HepG2 (cell line): ENCODE measurements around the gene CD86. TPM values are rescaled to one million over a fixed set of nuclear protein-coding genes. Genes with fewer than 3 reads are reported as not detected.

Experiments used
- ATAC-seq: fragments of 200-7000 bp; cut with Tn5 transposase; 3 replicates; pipeline ENCODE4 v1.9.1; 2020; ENCODE audit warnings: mild to moderate bottlenecking, moderate library complexity
- BruUV-seq: library from RNA; stranded (reverse); fragments of 400-500 nt; replicated peaks from 2 replicates; lab custom pipeline; 2021; lab: Mats Ljungman, UMichigan
- CTCF ChIA-PET: fragments of 300-600 bp; formaldehyde crosslinking; extraction: SDS; loops from one replicate; lab custom pipeline; 2021; ENCODE audit warnings: low total read pairs, inconsistent platforms, low intra/inter-chr PET ratio; lab: Yijun Ruan, JAX
- POLR2A ChIA-PET: fragments of 350-600 bp; sonication (Branson Sonifier 250); formaldehyde crosslinking; loops from one replicate; lab custom pipeline; 2020; ENCODE audit warnings: antibody characterized with exemption, inconsistent platforms; lab: Yijun Ruan, JAX
- DNase-seq: peaks from one replicate; pipeline ENCODE4 v3.0.0-alpha.2; 2015; ENCODE audit warnings: low spot score
- FAIRE-seq: peaks from 3 replicates; lab custom pipeline; 2011; peaks lifted over from hg19 to GRCh38; lab: Jason Lieb, UNC
- H2AFZ ChIP-seq: one replicate; pipeline ENCODE4 v1.6.1; 2011; ENCODE audit warnings: low read length, inconsistent platforms
- H3K27ac ChIP-seq: fragments of 300-600 bp; 3 replicates; pipeline ENCODE4 v1.8.0; 2011; ENCODE audit warnings: mixed run types, mild to moderate bottlenecking, mixed read lengths, low read length, inconsistent platforms; ENCODE audit not compliant: insufficient read depth; ENCODE audit errors: extremely low read length
- H3K27me3 ChIP-seq, 2 experiments: fragments of 200-600 bp in 1 of 2; 2 replicates in 1 of 2; 3 replicates in 1 of 2; pipeline versions ENCODE4 v1.6.0 to v1.8.0; 2011; ENCODE audit warnings: low read length in 2 of 2, mild to moderate bottlenecking in 2 of 2, moderate library complexity in 2 of 2, inconsistent platforms in 1 of 2; ENCODE audit not compliant: insufficient read depth in 2 of 2, control insufficient read depth in 1 of 2
- H3K36me3 ChIP-seq, 2 experiments: fragments of 200-600 bp in 1 of 2; replicated peaks in 1 of 2; 2 replicates in 1 of 2; 3 replicates in 1 of 2; pipeline versions ENCODE4 v1.5.1 to v1.8.0; 2011; ENCODE audit warnings: low read length in 2 of 2, inconsistent platforms in 1 of 2; ENCODE audit not compliant: insufficient read depth in 2 of 2, control insufficient read depth in 1 of 2
- H3K4me1 ChIP-seq: 2 replicates; pipeline ENCODE4 v1.5.1; 2012; ENCODE audit warnings: low read length, inconsistent platforms; ENCODE audit not compliant: insufficient read depth
- H3K4me2 ChIP-seq: 2 replicates; pipeline ENCODE4 v1.6.0; 2011; ENCODE audit warnings: low read depth, low read length, inconsistent platforms
- H3K4me3 ChIP-seq, 3 experiments: fragments of 200-600 bp in 1 of 3; sonication (generic), shearing (Covaris generic) in 1 of 3; replicated peaks in 1 of 3; 2 replicates each; pipeline ENCODE4 v1.5.1; 2011 to 2016; ENCODE audit warnings: low read length in 3 of 3, inconsistent platforms in 2 of 3, low read depth in 2 of 3, mild to moderate bottlenecking in 2 of 3, control low read depth in 1 of 3, mixed read lengths in 1 of 3; ENCODE audit not compliant: insufficient read depth in 1 of 3
- H3K79me2 ChIP-seq: one replicate; pipeline ENCODE4 v1.6.1; 2011; ENCODE audit warnings: low read length, inconsistent platforms; ENCODE audit not compliant: insufficient read depth
- H3K9ac ChIP-seq: 2 replicates; pipeline ENCODE4 v1.6.0; 2011; ENCODE audit warnings: mild to moderate bottlenecking, low read depth, low read length, inconsistent platforms; ENCODE audit not compliant: insufficient read depth
- H3K9me3 ChIP-seq: 2 replicates; pipeline ENCODE4 v1.5.1; 2012; ENCODE audit warnings: mild to moderate bottlenecking, low read length
- H4K20me1 ChIP-seq: 2 replicates; pipeline ENCODE4 v1.6.0; 2011; ENCODE audit warnings: inconsistent platforms, mild to moderate bottlenecking, low read length, moderate library complexity; ENCODE audit not compliant: insufficient read depth
- AFF4 ChIP-seq: sonication (generic); formaldehyde crosslinking; IDR thresholded peaks from 2 replicates; pipeline ENCODE4 v1.4.0; 2020; ENCODE audit warnings: missing genetic modification reagents
- CEBPB ChIP-seq: IDR thresholded peaks from 2 replicates; pipeline ENCODE4 v1.6.1; 2011; ENCODE audit warnings: low read depth, low read length, improper control_type of control experiment, borderline replicate concordance
- CENPT ChIP-seq: sonication (generic); formaldehyde crosslinking; IDR thresholded peaks from 2 replicates; pipeline ENCODE4 v1.8.0; 2022; ENCODE audit warnings: low read depth, mild to moderate bottlenecking, moderate library complexity, missing genetic modification reagents
- FOXK2 ChIP-seq: fragments of 450-650 bp; IDR thresholded peaks from 2 replicates; pipeline ENCODE4 v1.6.1; 2016
- FOXP1 ChIP-seq, 2 experiments: fragments of 450-650 bp in 1 of 2; IDR thresholded peaks; 2 replicates each; pipeline ENCODE4 v1.6.1; 2017 to 2018; ENCODE audit warnings: antibody characterized with exemption in 1 of 2
- GATAD1 ChIP-seq: IDR thresholded peaks from 2 replicates; pipeline ENCODE4 v1.6.1; 2016; ENCODE audit warnings: missing genetic modification reagents, missing compliant biosample characterization
- GPN1 ChIP-seq: sonication (generic); formaldehyde crosslinking; IDR thresholded peaks from 2 replicates; pipeline ENCODE4 v1.5.1; 2020; ENCODE audit warnings: missing genetic modification reagents, borderline replicate concordance
- KDM6A ChIP-seq: IDR thresholded peaks from 2 replicates; pipeline ENCODE4 v1.6.1; 2016; ENCODE audit warnings: low read depth
- PBX3 ChIP-seq: sonication (generic); formaldehyde crosslinking; IDR thresholded peaks from 2 replicates; pipeline ENCODE4 v1.8.1; 2023; ENCODE audit warnings: missing genetic modification reagents, inconsistent platforms, borderline replicate concordance
- ZNF234 ChIP-seq: sonication (generic); formaldehyde crosslinking; conservative IDR thresholded peaks from 2 replicates; pipeline ENCODE4 v1.5.1; 2020; ENCODE audit warnings: mild to moderate bottlenecking, missing genetic modification reagents
- ZNF496 ChIP-seq: sonication (generic); formaldehyde crosslinking; IDR thresholded peaks from 2 replicates; pipeline ENCODE4 v1.8.1; 2023; ENCODE audit warnings: mild to moderate bottlenecking, moderate library complexity, missing genetic modification reagents; ENCODE audit not compliant: insufficient replicate concordance
- ZNF530 ChIP-seq: sonication (generic); formaldehyde crosslinking; IDR thresholded peaks from 2 replicates; pipeline ENCODE4 v1.5.0; 2020; ENCODE audit warnings: low read depth, mild to moderate bottlenecking, missing genetic modification reagents
- ZNF549 ChIP-seq: sonication (generic); formaldehyde crosslinking; IDR thresholded peaks from 2 replicates; pipeline ENCODE4 v1.5.0; 2020; ENCODE audit warnings: missing genetic modification reagents
- WGBS: methylation state at CpG from one replicate; pipeline ENCODE4 v1.1.6; 2017; ENCODE audit warnings: low lambda C conversion rate; 5-methylcytosine and 5-hydroxymethylcytosine counted together
- in situ Hi-C: cut with HindIII; loops from 2 replicates; pipeline ENCODE4 v1.10.0; 2017; ENCODE audit warnings: low pct_unique_long_range_greater_than_20kb; ENCODE audit not compliant: extremely low pct_ligation_motif_present
- intact Hi-C: fragments of 100-400 bp; cut with micrococcal nuclease; formaldehyde crosslinking; loops from one replicate; pipeline ENCODE4 v1.10.0; 2022; ENCODE audit not compliant: unreplicated experiment
- polyA plus RNA-seq, 8 experiments: library from polyadenylated mRNA; depleted of rRNA in 3 of 8; stranded (reverse) in 7 of 8; unstranded in 1 of 8; fragments of >200 nt; fragmentation: Illumina TruSeq in 4 of 8; extraction: Trizol in 4 of 8; gene quantifications; 2 replicates each; pipeline versions ENCODE4 v1.2.1 to v1.2.3, GENCODE V29; 2011 to 2016; ENCODE audit warnings: low read depth in 4 of 8, missing spikeins in 1 of 8, mixed read lengths in 1 of 8; ENCODE audit not compliant: insufficient read depth in 1 of 8
- total RNA-seq, 5 experiments: library from RNA; depleted of rRNA; stranded (reverse); fragments of >200 nt; fragmentation: Illumina TruSeq; extraction: Trizol; gene quantifications; 2 replicates each; pipeline ENCODE4 v1.2.3, GENCODE V29; 2016; ENCODE audit warnings: low read depth in 1 of 5

CD86 gene
- total and polyA plus RNA-seq, 2 of the 13 experiments (the other 11 are each of a cell fraction or from before 2014, with no cell fraction given) = not detected

- in situ Hi-C loops (no loop called here), intact Hi-C loops (no loop called here)
- H3K27ac ChIP-seq = no peak overlapping the region
- H3K36me3 ChIP-seq = no peaks in the 10 kb centered on the region
- no peak overlapping the region for H2AFZ ChIP-seq
- H3K9me3 ChIP-seq = no peaks in the 10 kb centered on the region
- FAIRE-seq (no peak), ATAC-seq (no peak), DNase-seq (no peak)
- H3K4me1 ChIP-seq = no peaks in the 10 kb centered on the region
- no peak overlapping the region for H3K9ac ChIP-seq
- H3K27me3 ChIP-seq = peaks cover 3 to 22% of the 10 kb centered on the region in 2 experiments; a peak in 4 of 5 replicates
- H3K4me2 ChIP-seq = no peak overlapping the region
- no peak for TF ChIP-seq FOXK2
- no peak for TF ChIP-seq GATAD1 (CRISPR knock-in tag)
- no peak for TF ChIP-seq ZNF530 (CRISPR knock-in tag)
- no peak for TF ChIP-seq CENPT
- no peak for TF ChIP-seq KDM6A (CRISPR knock-in tag)
- TF ChIP-seq ZNF549 (CRISPR knock-in tag) = no peak
- TF ChIP-seq PBX3 (CRISPR knock-in tag) = no peak
- TF ChIP-seq ZNF234 (CRISPR knock-in tag) = no peak
- TF ChIP-seq FOXP1 (IDR thresholded peaks at IDR 0.05) = no peak
- TF ChIP-seq FOXP1 (CRISPR knock-in tag; IDR thresholded peaks at IDR 0.05) = no peak
- no peak for TF ChIP-seq GPN1 (CRISPR knock-in tag)
- TF ChIP-seq ZNF496 (CRISPR knock-in tag) = no peak
- TF ChIP-seq AFF4 (CRISPR knock-in tag) = no peak
- no peak for TF ChIP-seq CEBPB
- ChIA-PET CTCF (no interaction called here), POLR2A (no interaction called here)
- WGBS = 20% methylated on average over 3 of the region's 3 CpGs
- H4K20me1 ChIP-seq = no peaks in the 10 kb centered on the region
- BruUV-seq = no TSS peak
- H3K79me2 ChIP-seq = no peaks in the 10 kb centered on the region
- no peak overlapping the region for H3K4me3 ChIP-seq
Observed at GRCh38 chr3:122088531-122088930, 33.4 kb downstream of the CD86 start.
